ENCODE results near the gene KHDRBS1.
A peak's percentile ranks its signal among the peaks of the same experiment; 100 is the strongest.

KHDRBS1 gene

DNA sequence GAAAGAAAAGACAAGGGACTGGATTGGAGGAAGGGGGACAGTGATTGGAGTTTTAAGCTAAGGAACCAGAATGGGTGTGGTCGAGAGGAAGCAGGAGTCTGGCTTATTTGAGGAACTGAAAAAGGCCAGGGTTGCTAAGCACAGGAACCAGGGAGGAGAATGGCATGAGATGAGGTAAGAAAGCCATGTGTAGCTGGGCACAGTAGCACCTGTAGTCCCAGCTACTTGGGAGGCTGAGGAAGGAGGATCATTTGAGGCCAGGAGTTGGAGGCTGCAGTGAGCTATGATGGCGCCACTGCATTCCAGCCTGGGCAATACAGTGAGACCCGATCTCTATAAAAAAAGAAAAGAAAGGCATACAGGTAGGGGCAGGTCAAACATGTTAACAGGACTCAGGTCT is 8.1 kb upstream of the KHDRBS1 start:
- Histone ChIP-seq H4K20me1 (ENCODE audit: insufficient read depth, low read length, poor library complexity, severe bottlenecking) (no peaks in the 10 kb centered on the region), H3K9me2 (replicated peaks; ENCODE audit: low read depth, low read length) (no peaks in the 10 kb centered on the region), H3K4me1 (ENCODE audit: insufficient read depth, low read length, poor library complexity, severe bottlenecking) (peaks cover 16% of the 10 kb centered on the region), H3K27me3 (ENCODE audit: insufficient read depth, low read length, poor library complexity, severe bottlenecking) (no peaks in the 10 kb centered on the region), H3K79me2 (ENCODE audit: insufficient read depth, low read length) (no peaks in the 10 kb centered on the region), H3K9ac (ENCODE audit: low read depth, low read length, poor library complexity, severe bottlenecking) (no peak overlapping the region), H3K36me3 (ENCODE audit: insufficient read depth, low read length) (no peaks in the 10 kb centered on the region), H3K4me3 (ENCODE audit: low read length, poor library complexity, severe bottlenecking) (no peak overlapping the region), H3K4me2 (ENCODE audit: low read depth, low read length, poor library complexity, severe bottlenecking) (no peak overlapping the region), H2AFZ (ENCODE audit: low read length) (no peak overlapping the region), H3F3A (ENCODE audit: low read depth) (no peaks in the 10 kb centered on the region), H3K9me3 (ENCODE audit: insufficient read depth, low read depth, low read length) (no peaks in the 10 kb centered on the region)
- TF ChIP-seq, protein P1, sequence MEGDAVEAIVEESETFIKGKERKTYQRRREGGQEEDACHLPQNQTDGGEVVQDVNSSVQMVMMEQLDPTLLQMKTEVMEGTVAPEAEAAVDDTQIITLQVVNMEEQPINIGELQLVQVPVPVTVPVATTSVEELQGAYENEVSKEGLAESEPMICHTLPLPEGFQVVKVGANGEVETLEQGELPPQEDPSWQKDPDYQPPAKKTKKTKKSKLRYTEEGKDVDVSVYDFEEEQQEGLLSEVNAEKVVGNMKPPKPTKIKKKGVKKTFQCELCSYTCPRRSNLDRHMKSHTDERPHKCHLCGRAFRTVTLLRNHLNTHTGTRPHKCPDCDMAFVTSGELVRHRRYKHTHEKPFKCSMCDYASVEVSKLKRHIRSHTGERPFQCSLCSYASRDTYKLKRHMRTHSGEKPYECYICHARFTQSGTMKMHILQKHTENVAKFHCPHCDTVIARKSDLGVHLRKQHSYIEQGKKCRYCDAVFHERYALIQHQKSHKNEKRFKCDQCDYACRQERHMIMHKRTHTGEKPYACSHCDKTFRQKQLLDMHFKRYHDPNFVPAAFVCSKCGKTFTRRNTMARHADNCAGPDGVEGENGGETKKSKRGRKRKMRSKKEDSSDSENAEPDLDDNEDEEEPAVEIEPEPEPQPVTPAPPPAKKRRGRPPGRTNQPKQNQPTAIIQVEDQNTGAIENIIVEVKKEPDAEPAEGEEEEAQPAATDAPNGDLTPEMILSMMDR (conservative IDR thresholded peaks at IDR 0.05; ENCODE audit: low read length): no peak
- no peak for TF ChIP-seq EZH2phosphoT487 (IDR thresholded peaks at IDR 0.05; ENCODE audit: borderline replicate concordance)

DNA sequence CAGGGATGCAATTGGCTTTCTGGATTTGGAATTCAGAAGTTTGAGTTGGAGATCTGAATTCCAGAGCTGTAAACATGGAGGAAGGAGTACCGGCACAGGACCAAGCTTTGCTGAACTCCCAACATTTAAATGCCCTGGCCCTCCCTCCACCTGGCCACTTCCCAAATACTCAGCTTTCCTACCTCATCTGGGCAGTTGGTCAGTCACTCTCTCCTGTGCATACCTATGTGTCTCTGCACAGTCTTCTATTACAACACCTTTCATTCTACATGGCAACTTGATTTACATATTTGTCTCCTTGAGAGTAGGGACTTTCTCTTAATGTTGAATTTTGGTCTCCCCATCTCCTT is 6.1 kb upstream of the KHDRBS1 start:
- Histone ChIP-seq H3K79me2 (ENCODE audit: insufficient read depth, low read length) (peaks cover 5% of the 10 kb centered on the region), H3K4me3 (ENCODE audit: low read length, poor library complexity, severe bottlenecking) (no peak overlapping the region), H3K27me3 (ENCODE audit: insufficient read depth, low read length, poor library complexity, severe bottlenecking) (no peaks in the 10 kb centered on the region), H3K9me2 (replicated peaks; ENCODE audit: low read depth, low read length) (no peaks in the 10 kb centered on the region), H3K9me3 (ENCODE audit: insufficient read depth, low read depth, low read length) (no peaks in the 10 kb centered on the region), H3K36me3 (ENCODE audit: insufficient read depth, low read length) (no peaks in the 10 kb centered on the region), H3F3A (ENCODE audit: low read depth) (no peaks in the 10 kb centered on the region), H3K4me2 (ENCODE audit: low read depth, low read length, poor library complexity, severe bottlenecking) (no peak overlapping the region), H3K9ac (ENCODE audit: low read depth, low read length, poor library complexity, severe bottlenecking) (no peak overlapping the region), H4K20me1 (ENCODE audit: insufficient read depth, low read length, poor library complexity, severe bottlenecking) (no peaks in the 10 kb centered on the region), H2AFZ (ENCODE audit: low read length) (no peak overlapping the region), H3K4me1 (ENCODE audit: insufficient read depth, low read length, poor library complexity, severe bottlenecking) (peaks cover 20% of the 10 kb centered on the region)
- TF ChIP-seq, protein P1 (conservative IDR thresholded peaks at IDR 0.05; ENCODE audit: low read length): no peak
- no peak for TF ChIP-seq EZH2phosphoT487 (IDR thresholded peaks at IDR 0.05; ENCODE audit: borderline replicate concordance)

DNA sequence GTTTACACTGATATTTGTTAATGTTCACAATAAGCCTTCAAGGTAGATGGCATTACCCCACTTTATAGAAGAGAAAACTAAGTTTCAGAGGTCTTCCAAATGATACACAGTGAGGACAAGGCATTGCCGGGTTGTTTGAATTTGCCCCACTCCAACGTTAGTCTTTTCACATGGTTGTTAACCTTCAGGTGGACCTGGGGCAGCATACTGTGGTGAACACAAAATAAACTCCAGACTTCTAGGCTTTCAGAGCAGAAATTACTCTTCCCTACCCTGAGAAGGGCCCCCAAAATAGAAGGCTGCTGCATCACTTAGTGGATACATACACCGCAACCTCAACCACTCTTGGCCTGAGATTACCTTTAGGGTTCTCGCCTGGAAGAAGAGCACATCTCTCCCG is 3.4 kb upstream of the KHDRBS1 start:
- no peak overlapping the region for H3K4me3 ChIP-seq (ENCODE audit: low read length, poor library complexity, severe bottlenecking)
- 0 out of 2 replicates have a peak overlapping the region, but pooled peaks have one; percentile 9 for H2AFZ ChIP-seq (ENCODE audit: low read length)
- no peaks in the 10 kb centered on the region for H3K27me3 ChIP-seq (ENCODE audit: insufficient read depth, low read length, poor library complexity, severe bottlenecking)
- no peak for TF ChIP-seq EZH2phosphoT487 (IDR thresholded peaks at IDR 0.05; ENCODE audit: borderline replicate concordance)
- TF ChIP-seq, protein P1 (conservative IDR thresholded peaks at IDR 0.05; ENCODE audit: low read length): no peak
- H3K9me2 ChIP-seq (replicated peaks; ENCODE audit: low read depth, low read length): no peaks in the 10 kb centered on the region
- H3F3A ChIP-seq (ENCODE audit: low read depth): no peaks in the 10 kb centered on the region
- H3K9me3 ChIP-seq (ENCODE audit: insufficient read depth, low read depth, low read length): no peaks in the 10 kb centered on the region
- no peak overlapping the region for H3K9ac ChIP-seq (ENCODE audit: low read depth, low read length, poor library complexity, severe bottlenecking)
- H3K4me1 ChIP-seq (ENCODE audit: insufficient read depth, low read length, poor library complexity, severe bottlenecking): peaks cover 22% of the 10 kb centered on the region
- H4K20me1 ChIP-seq (ENCODE audit: insufficient read depth, low read length, poor library complexity, severe bottlenecking): peaks cover 12% of the 10 kb centered on the region
- H3K36me3 ChIP-seq (ENCODE audit: insufficient read depth, low read length): no peaks in the 10 kb centered on the region
- no peak overlapping the region for H3K4me2 ChIP-seq (ENCODE audit: low read depth, low read length, poor library complexity, severe bottlenecking)
- H3K79me2 ChIP-seq (ENCODE audit: insufficient read depth, low read length): peaks cover 22% of the 10 kb centered on the region

Measured in Loucy (cell line).